ENCODE measurements around the gene DTX3.

Gene DTX3

DNA sequence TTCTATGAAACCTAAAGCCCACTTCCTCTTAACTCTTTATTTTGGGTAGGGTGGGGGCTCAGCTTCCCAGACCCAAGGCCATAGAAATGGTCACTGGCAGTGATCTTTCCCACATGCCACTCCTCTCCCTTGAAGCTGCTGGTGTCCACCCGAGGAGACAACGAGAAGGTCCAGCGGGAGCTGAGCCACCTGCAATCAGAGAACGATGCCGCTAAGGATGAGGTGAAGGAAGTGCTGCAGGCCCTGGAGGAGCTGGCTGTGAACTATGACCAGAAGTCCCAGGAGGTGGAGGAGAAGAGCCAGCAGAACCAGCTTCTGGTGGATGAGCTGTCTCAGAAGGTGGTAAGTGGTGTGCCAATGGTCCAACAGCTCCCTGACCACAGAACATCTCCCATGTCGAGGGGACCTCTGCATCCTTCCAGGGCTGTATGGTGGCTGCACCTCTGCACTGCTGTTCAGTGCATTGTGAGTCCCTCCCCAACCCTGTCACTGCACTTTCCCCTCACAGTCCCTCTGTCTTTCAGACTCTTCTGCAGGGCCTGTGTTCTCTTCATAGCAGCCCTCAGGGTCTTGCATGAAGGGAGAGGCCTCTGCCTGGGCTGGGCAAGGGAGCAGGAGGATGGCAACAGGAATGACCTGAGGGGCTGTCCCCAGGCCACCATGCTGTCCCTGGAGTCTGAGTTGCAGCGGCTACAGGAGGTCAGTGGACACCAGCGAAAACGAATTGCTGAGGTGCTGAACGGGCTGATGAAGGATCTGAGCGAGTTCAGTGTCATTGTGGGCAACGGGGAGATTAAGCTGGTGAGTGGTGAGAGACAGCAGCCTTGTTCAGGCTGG, 32.5 kb upstream of the DTX3 start:
- H3K79me2 ChIP-seq (ENCODE audit: control insufficient read depth, insufficient read depth, low read length, unreplicated experiment): no peaks in the 10 kb centered on the region
- H3K27me3 ChIP-seq (ENCODE audit: insufficient read depth, low read length): no peaks in the 10 kb centered on the region
- no peak overlapping the region for H3K27ac ChIP-seq (ENCODE audit: low read depth, low read length)
- H3K36me3 ChIP-seq (ENCODE audit: insufficient read depth, low read length): no peaks in the 10 kb centered on the region
- no peak overlapping the region for H3K4me3 ChIP-seq (ENCODE audit: low read depth, low read length)
- no peaks in the 10 kb centered on the region for H3K4me1 ChIP-seq (ENCODE audit: control insufficient read depth, insufficient read depth, low read length, unreplicated experiment)
- no peak overlapping the region for H2AFZ ChIP-seq (ENCODE audit: low read length, unreplicated experiment)

- no peaks in the 10 kb centered on the region for H3K27me3 ChIP-seq (ENCODE audit: insufficient read depth, low read length)
- no peaks in the 10 kb centered on the region for H3K36me3 ChIP-seq (ENCODE audit: insufficient read depth, low read length)
- no peak overlapping the region for H3K4me3 ChIP-seq (ENCODE audit: low read depth, low read length)
Measured at GRCh38 chr12:57574795-57575194, 29.8 kb upstream of the DTX3 start.

GRCh38 chr12:57575771-57576612, 28.6 kb upstream of the DTX3 start:
- no peak overlapping the region for H3K27ac ChIP-seq (ENCODE audit: low read depth, low read length)
- H3K36me3 ChIP-seq (ENCODE audit: insufficient read depth, low read length): no peaks in the 10 kb centered on the region
- no peak overlapping the region for H2AFZ ChIP-seq (ENCODE audit: low read length, unreplicated experiment)
- no peak overlapping the region for H3K4me3 ChIP-seq (ENCODE audit: low read depth, low read length)
- H3K79me2 ChIP-seq (ENCODE audit: control insufficient read depth, insufficient read depth, low read length, unreplicated experiment): no peaks in the 10 kb centered on the region
- no peaks in the 10 kb centered on the region for H3K4me1 ChIP-seq (ENCODE audit: control insufficient read depth, insufficient read depth, low read length, unreplicated experiment)
- no peaks in the 10 kb centered on the region for H3K27me3 ChIP-seq (ENCODE audit: insufficient read depth, low read length)

More at GRCh38 chr12:57574795-57575194, 29.8 kb upstream of the DTX3 start:
- no peaks in the 10 kb centered on the region for H3K79me2 ChIP-seq (ENCODE audit: control insufficient read depth, insufficient read depth, low read length, unreplicated experiment)
- H3K4me1 ChIP-seq (ENCODE audit: control insufficient read depth, insufficient read depth, low read length, unreplicated experiment): no peaks in the 10 kb centered on the region
- H2AFZ ChIP-seq (ENCODE audit: low read length, unreplicated experiment): no peak overlapping the region
- H3K27ac ChIP-seq (ENCODE audit: low read depth, low read length): no peak overlapping the region

DNA sequence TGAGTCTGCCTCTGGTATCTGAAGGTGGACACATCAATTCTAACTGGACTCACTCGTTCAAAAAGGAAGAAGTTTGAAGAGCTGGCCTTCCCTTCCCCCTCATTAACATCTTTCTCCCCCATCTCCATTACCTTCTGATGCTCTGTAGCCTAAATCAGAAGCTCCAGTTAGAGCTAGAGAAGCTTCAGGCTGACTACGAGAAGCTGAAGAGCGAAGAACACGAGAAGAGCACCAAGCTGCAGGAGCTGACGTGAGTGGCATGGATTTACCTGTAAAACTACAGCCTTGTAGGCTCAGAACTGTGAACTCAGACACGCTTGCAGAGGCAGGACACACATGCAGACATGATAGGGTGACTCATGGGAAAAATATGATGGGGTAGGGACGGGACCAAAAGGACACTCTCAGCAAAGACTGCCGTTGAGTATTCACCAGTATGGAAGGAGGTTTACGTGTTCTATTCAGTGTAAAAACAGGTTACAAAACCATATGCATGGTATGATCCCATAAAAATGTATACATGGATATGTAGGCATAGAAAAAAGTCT, 27.9 kb upstream of the DTX3 start:
- no peak overlapping the region for H3K4me3 ChIP-seq (ENCODE audit: low read depth, low read length)
- H3K36me3 ChIP-seq (ENCODE audit: insufficient read depth, low read length): no peaks in the 10 kb centered on the region
- H3K27ac ChIP-seq (ENCODE audit: low read depth, low read length): no peak overlapping the region
- no peaks in the 10 kb centered on the region for H3K79me2 ChIP-seq (ENCODE audit: control insufficient read depth, insufficient read depth, low read length, unreplicated experiment)
- no peaks in the 10 kb centered on the region for H3K27me3 ChIP-seq (ENCODE audit: insufficient read depth, low read length)
- no peak overlapping the region for H2AFZ ChIP-seq (ENCODE audit: low read length, unreplicated experiment)
- H3K4me1 ChIP-seq (ENCODE audit: control insufficient read depth, insufficient read depth, low read length, unreplicated experiment): no peaks in the 10 kb centered on the region

GRCh38 chr12:57577981-57578758, 26.5 kb upstream of the DTX3 start:
- no peak overlapping the region for H2AFZ ChIP-seq (ENCODE audit: low read length, unreplicated experiment)
- no peaks in the 10 kb centered on the region for H3K36me3 ChIP-seq (ENCODE audit: insufficient read depth, low read length)
- H3K4me3 ChIP-seq (ENCODE audit: low read depth, low read length): no peak overlapping the region
- H3K4me1 ChIP-seq (ENCODE audit: control insufficient read depth, insufficient read depth, low read length, unreplicated experiment): no peaks in the 10 kb centered on the region
- H3K27ac ChIP-seq (ENCODE audit: low read depth, low read length): no peak overlapping the region
- H3K79me2 ChIP-seq (ENCODE audit: control insufficient read depth, insufficient read depth, low read length, unreplicated experiment): no peaks in the 10 kb centered on the region
- H3K27me3 ChIP-seq (ENCODE audit: insufficient read depth, low read length): no peaks in the 10 kb centered on the region

DNA sequence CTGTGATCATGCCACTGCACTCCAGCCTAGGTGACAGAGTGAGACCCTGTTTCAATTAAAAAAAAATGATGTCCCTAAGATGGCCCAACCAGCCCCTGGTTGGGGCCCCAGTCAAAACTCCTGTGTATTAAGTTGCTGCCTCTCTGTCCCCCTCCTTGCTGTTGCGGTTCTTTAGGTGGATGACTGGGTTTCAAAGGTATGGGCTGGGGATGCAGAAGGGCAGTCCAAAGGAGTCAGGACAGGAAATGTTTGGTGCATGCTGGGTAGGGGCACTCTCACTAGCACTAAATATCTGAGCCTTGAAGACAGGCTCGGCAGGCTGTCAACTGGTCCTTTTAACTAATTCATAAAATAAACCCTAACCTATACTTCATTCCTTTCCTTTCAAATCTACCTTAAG, 25.6 kb upstream of the DTX3 start:
- Histone ChIP-seq H3K4me1 (ENCODE audit: control insufficient read depth, insufficient read depth, low read length, unreplicated experiment) (no peaks in the 10 kb centered on the region), H3K79me2 (ENCODE audit: control insufficient read depth, insufficient read depth, low read length, unreplicated experiment) (no peaks in the 10 kb centered on the region), H3K27ac (ENCODE audit: low read depth, low read length) (no peak overlapping the region), H3K36me3 (ENCODE audit: insufficient read depth, low read length) (no peaks in the 10 kb centered on the region), H2AFZ (ENCODE audit: low read length, unreplicated experiment) (no peak overlapping the region), H3K27me3 (ENCODE audit: insufficient read depth, low read length) (no peaks in the 10 kb centered on the region), H3K4me3 (ENCODE audit: low read depth, low read length) (no peak overlapping the region)

- Histone ChIP-seq H3K27me3 (ENCODE audit: insufficient read depth, low read length) (no peaks in the 10 kb centered on the region), H2AFZ (ENCODE audit: low read length, unreplicated experiment) (no peak overlapping the region), H3K36me3 (ENCODE audit: insufficient read depth, low read length) (no peaks in the 10 kb centered on the region), H3K27ac (ENCODE audit: low read depth, low read length) (no peak overlapping the region), H3K4me1 (ENCODE audit: control insufficient read depth, insufficient read depth, low read length, unreplicated experiment) (no peaks in the 10 kb centered on the region), H3K79me2 (ENCODE audit: control insufficient read depth, insufficient read depth, low read length, unreplicated experiment) (no peaks in the 10 kb centered on the region), H3K4me3 (ENCODE audit: low read depth, low read length) (no peak overlapping the region)
Measured at GRCh38 chr12:57579677-57580465, 24.8 kb upstream of the DTX3 start.

- no peak overlapping the region for H2AFZ ChIP-seq (ENCODE audit: low read length, unreplicated experiment)
- no peaks in the 10 kb centered on the region for H3K36me3 ChIP-seq (ENCODE audit: insufficient read depth, low read length)
- H3K27me3 ChIP-seq (ENCODE audit: insufficient read depth, low read length): peaks cover 5% of the 10 kb centered on the region; the same call in 1 of the 2 replicates
- H3K27ac ChIP-seq (ENCODE audit: low read depth, low read length): no peak overlapping the region
- no peaks in the 10 kb centered on the region for H3K4me1 ChIP-seq (ENCODE audit: control insufficient read depth, insufficient read depth, low read length, unreplicated experiment)
- H3K4me3 ChIP-seq (ENCODE audit: low read depth, low read length): no peak overlapping the region
- H3K79me2 ChIP-seq (ENCODE audit: control insufficient read depth, insufficient read depth, low read length, unreplicated experiment): no peaks in the 10 kb centered on the region
Measured at GRCh38 chr12:57580466-57580795, 24.2 kb upstream of the DTX3 start.

DNA sequence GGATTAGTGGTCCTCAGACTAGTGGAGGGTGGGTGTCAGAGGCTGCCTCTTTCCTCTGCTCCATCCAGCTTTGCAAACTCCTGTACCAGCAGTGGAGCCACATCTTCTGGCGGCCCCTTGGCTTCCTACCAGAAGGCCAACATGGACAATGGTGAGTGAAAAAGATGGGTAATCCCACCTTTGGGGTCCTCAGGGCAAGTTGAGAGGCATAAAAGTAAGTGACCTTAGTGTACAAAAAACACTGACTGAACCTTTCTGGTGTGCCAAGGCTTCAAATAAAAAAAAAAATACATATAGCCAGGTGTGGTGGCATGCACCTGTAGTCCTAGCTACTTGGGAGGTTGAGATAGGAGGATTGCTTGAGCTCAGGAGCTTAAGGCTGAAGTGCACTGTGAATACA, 22.8 kb upstream of the DTX3 start:
- H2AFZ ChIP-seq (ENCODE audit: low read length, unreplicated experiment): no peak overlapping the region
- H3K4me3 ChIP-seq (ENCODE audit: low read depth, low read length): no peak overlapping the region
- no peaks in the 10 kb centered on the region for H3K79me2 ChIP-seq (ENCODE audit: control insufficient read depth, insufficient read depth, low read length, unreplicated experiment)
- no peak overlapping the region for H3K27ac ChIP-seq (ENCODE audit: low read depth, low read length)
- no peaks in the 10 kb centered on the region for H3K4me1 ChIP-seq (ENCODE audit: control insufficient read depth, insufficient read depth, low read length, unreplicated experiment)
- H3K27me3 ChIP-seq (ENCODE audit: insufficient read depth, low read length): peaks cover 11% of the 10 kb centered on the region
- H3K36me3 ChIP-seq (ENCODE audit: insufficient read depth, low read length): no peaks in the 10 kb centered on the region

DNA sequence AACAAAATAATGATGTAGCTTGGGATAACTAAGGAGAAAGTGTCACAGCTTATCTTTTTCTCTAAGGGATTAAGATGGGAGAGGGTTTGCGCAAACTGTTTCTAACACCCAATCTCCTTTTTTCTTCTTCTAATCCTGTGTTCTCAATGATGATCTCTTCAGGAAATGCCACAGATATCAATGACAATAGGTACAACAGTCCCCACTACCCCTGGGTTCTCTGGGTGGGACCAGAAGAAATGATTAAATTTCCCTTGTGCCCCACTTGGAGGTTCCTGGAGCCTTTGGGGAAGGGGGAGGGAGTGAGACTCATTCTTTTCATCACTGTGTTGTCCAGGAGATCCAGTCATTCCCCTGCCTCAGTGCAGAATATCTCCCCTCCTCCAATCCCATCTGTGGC, 22.2 kb upstream of the DTX3 start:
- no peak overlapping the region for H3K4me3 ChIP-seq (ENCODE audit: low read depth, low read length)

More for the DNA sequence above, 22.2 kb upstream of the DTX3 start:
- H3K27ac ChIP-seq (ENCODE audit: low read depth, low read length): no peak overlapping the region
- H3K4me1 ChIP-seq (ENCODE audit: control insufficient read depth, insufficient read depth, low read length, unreplicated experiment): no peaks in the 10 kb centered on the region
- no peak overlapping the region for H2AFZ ChIP-seq (ENCODE audit: low read length, unreplicated experiment)
- no peaks in the 10 kb centered on the region for H3K79me2 ChIP-seq (ENCODE audit: control insufficient read depth, insufficient read depth, low read length, unreplicated experiment)
- peaks cover 15% of the 10 kb centered on the region for H3K27me3 ChIP-seq (ENCODE audit: insufficient read depth, low read length)
- no peaks in the 10 kb centered on the region for H3K36me3 ChIP-seq (ENCODE audit: insufficient read depth, low read length)
